GM20000 (cell line): ENCODE results near the gene MYCBPAP.

Experiments
- DNase-seq: peaks from one replicate; pipeline ENCODE4 v3.0.0; 2012; ENCODE audit warnings: low spot score
- TF ChIP-seq, protein P1 (sequence below): IDR thresholded peaks from 2 replicates; pipeline ENCODE4 v1.5.1; 2012; ENCODE audit warnings: mild to moderate bottlenecking, control low read depth; ENCODE audit errors: extremely low read depth, missing control alignments

Gene MYCBPAP

DNA sequence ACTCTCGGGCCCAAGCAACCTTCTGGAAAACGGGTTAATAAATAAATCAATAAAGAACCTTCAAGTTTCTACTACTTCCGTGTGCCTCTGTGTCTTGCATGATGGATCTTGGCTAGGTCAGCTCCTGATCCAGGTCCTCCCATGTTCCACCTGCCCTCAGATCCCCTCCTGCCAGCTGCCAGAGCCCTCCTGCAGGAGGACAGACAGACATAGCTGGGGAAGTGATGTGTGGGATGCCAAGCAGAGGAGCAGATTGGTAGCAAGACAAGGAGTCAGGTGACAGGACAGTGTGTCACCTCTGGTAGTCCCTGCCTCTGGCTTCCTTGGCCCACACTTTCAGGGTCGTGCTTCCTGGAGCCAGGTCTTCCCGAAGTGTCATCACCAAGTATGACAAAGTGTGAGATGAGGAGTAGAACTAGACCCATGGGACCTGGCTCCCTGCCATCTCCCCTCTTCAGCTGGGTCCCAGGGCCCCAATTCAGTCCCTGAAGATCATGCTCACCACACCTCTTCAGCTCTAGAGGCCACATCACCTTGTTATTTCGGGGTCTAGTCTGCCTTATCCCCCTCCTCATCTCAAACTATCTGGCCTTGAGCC is 23.3 kb downstream of the MYCBPAP start:
- TF ChIP-seq, protein P1, sequence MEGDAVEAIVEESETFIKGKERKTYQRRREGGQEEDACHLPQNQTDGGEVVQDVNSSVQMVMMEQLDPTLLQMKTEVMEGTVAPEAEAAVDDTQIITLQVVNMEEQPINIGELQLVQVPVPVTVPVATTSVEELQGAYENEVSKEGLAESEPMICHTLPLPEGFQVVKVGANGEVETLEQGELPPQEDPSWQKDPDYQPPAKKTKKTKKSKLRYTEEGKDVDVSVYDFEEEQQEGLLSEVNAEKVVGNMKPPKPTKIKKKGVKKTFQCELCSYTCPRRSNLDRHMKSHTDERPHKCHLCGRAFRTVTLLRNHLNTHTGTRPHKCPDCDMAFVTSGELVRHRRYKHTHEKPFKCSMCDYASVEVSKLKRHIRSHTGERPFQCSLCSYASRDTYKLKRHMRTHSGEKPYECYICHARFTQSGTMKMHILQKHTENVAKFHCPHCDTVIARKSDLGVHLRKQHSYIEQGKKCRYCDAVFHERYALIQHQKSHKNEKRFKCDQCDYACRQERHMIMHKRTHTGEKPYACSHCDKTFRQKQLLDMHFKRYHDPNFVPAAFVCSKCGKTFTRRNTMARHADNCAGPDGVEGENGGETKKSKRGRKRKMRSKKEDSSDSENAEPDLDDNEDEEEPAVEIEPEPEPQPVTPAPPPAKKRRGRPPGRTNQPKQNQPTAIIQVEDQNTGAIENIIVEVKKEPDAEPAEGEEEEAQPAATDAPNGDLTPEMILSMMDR, result no peak
- DNase-seq, result no peak

DNA sequence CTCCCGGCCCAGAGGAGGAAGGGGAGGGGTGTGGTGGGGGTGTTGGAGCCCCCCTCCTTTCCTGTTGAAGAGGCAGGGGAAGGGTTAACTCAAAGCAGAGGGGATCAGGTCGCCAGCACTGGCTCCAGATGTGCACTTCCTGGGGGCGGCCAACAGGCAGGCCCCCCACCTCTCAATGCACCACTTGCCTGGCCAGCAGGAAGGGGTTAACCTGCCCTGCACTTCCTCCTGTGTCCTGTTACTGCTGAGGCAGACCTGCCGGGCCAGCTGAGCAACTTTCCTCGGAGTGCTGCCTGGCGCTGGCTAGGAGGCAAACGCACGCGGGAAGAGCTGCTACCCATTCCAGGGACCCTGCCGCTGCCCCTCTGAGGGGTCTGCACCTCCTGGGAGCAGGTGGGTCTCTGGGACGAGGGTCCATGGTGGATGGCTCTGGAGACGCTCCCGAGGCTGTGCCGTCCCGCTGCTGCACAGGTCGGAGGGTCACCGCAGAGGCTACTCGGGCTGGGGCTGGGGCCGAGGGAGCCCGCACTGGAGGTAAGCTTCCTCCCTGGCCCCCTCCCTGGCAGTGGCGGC is 24.3 kb downstream of the MYCBPAP start, which contains the start of gene EPN3:
Gene EPN3 (plus strand): TSS at position 284 of the 573 bp plus-strand sequence. CDS start 3,822 bp downstream, outside the sequence.
- TF ChIP-seq, protein P1, result no peak
- no peak for DNase-seq

DNA sequence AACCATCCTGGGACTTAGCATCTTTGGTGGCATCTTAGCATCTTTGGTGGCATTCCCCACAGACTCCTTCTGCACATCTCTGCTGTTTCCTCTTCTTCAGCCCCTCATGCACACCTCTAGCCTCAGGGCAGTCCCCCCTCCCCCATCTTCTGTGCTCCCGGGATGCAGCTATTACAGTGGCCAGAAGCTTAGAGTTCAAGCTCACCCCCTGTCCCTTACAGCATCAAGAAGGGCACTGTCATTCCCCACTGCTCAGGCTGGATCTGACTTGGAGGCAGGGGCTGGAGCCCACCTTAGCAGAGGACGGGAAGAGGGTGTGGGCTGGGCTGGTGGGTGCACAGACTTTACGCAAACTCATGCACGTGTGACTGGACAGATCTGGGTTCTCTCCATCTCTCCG is 24.9 kb downstream of the MYCBPAP start:
- TF ChIP-seq, protein P1, result no peak
- DNase-seq, result no peak

DNA sequence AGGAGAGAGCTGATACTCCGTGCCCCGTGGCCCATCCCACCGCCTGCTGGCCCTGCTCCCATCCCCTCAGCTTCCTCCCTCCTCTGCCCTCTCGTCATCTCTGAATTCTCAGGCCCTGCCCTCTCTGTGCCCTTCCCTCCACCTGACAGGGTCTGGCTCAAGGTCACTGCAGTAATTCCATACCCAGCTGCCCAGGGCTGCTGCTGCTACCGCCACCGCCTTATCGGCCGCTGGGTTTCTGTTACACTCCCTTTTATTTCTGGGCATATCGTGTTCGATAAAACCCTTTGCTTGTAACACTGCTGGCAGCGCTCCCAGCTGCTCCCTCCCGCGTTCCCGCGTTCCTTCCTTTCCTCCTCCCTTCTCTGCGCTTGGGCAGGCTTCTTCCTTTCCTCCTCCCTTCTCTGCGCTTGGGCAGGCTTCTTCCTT is 25.5 kb downstream of the MYCBPAP start:
- no peak for DNase-seq
- TF ChIP-seq, protein P1, result no peak

DNA sequence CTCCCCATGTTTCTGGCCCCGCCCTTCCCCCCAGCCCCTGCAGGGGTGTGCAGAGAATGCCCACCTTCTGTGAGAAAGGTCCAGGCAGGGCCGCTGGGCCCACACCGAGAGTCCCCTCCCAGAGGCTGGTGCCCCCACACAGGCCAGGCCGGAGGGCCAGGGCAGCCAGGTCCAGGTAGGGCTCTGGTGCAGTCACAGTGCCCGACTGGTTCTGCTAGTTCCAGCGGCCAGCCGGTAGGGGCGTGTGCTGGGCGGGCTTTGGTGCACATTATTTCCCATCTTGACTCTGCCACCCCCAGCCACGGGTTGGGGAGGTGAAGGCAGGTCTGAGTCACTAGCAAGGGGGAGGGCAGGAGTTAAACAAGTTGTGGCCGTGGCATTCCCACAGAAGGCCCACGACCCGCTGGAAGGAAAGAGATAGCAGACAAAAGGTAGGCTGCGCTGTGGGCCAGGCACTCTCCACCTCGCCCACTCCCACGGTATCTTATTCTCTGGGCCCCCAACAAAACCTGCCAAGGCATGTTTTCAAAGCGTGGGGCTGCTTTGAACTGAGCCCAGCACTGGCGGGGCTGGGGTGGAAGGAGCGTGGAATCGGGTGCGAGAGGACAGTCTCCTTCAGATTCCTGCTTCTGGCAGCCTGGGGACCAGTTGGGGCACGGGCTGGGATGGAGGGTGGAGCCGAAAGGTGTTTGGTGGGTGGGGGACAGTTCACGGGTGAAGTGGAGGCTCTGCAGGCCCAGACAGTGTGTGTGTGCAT is 26.2 kb downstream of the MYCBPAP start:
- DNase-seq, result no peak
- TF ChIP-seq, protein P1, result no peak

DNA sequence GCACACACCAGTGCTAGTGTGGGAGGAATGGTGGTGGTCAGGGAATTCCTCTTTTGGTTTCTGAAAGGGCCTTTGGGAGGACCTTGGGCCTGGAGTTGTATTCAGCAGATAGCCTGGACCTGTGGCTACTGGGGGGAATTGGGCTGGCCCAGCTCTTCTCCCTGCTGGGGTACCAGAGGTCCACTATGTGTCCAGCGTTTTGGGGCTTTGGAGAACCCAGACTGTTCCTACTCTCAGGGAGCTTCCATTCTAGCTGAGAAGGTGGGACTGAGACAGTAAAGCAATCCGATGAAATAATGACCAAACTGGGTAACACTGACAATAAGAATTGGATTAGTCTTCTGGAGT is 26.7 kb downstream of the MYCBPAP start:
- no peak for DNase-seq
- TF ChIP-seq, protein P1, result no peak

DNA sequence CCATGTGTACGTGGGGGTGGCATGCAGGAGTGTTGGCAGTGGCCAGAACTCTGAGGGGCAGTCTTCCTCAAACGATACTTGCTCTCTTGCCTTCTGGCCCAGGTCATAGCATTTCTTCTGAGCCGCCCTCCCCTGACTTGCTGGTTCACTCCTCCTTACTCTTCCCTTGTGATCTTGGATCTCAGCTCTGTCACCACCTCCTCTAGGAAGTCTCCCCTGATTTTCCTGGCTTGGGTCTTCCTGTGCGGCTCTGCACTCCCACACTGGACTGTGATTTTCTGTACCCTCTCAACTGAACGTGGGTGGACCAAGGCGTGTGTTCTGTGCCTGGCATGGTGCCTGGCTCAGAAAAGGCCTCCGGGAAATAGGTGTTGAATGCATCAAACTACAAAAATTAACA is 27.2 kb downstream of the MYCBPAP start:
- DNase-seq, result no peak
- TF ChIP-seq, protein P1, result no peak
